ENCODE measurements around the gene TIGD1. TPM values are rescaled to one million over a fixed set of nuclear protein-coding genes. Genes with fewer than 3 reads are reported as not detected.

TIGD1 gene
- total RNA-seq, 1 experiment from 2014 or later = 6.0 TPM

DNA sequence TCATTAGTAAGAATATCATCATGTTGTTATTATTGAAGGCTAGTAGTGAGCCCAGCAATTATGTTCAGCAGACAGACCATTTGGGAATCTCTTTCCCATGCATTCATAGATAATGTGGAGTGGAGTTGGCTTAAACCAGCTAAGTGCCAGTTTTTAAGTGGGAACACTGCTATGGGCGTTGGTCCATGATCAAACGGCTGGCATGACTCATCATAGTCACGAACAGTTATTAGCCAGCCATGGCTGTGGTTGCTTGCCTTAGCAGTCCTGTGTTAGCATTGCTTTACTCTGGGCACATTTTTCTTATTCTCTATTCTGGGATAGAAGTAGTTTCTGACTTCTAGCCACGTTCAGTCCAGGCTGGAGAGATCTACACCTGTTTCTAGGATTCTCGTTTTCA is 17.8 kb upstream of the TIGD1 start (continued):
- 0 out of 2 replicates have a peak, but pooled peaks have one; percentile 18 for TF ChIP-seq SIN3A (IDR thresholded peaks at IDR 0.05; ENCODE audit: low read depth)
- peak; percentile 61 for TF ChIP-seq SRF (IDR thresholded peaks at IDR 0.05; ENCODE audit: low read depth)
- TF ChIP-seq YY1 (IDR thresholded peaks at IDR 0.05; ENCODE audit: extremely low read depth, insufficient replicate concordance, low read depth, low read length) = no peak
- no peak for TF ChIP-seq ZFX (IDR thresholded peaks at IDR 0.05)
- peak; percentile 88 for TF ChIP-seq JUND (IDR thresholded peaks at IDR 0.05)
- no peak for TF ChIP-seq EZH2 (IDR thresholded peaks at IDR 0.05)
- TF ChIP-seq CEBPB (IDR thresholded peaks at IDR 0.05; ENCODE audit: low read depth) = no peak
- no peak for TF ChIP-seq POLR2A (IDR thresholded peaks at IDR 0.05; ENCODE audit: borderline replicate concordance, extremely low read depth, insufficient read depth, insufficient read length)
- TF ChIP-seq, protein P1, sequence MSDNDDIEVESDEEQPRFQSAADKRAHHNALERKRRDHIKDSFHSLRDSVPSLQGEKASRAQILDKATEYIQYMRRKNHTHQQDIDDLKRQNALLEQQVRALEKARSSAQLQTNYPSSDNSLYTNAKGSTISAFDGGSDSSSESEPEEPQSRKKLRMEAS (IDR thresholded peaks at IDR 0.05) = no peak; the same call in 1 of the 2 replicates
- no peak for TF ChIP-seq ZNF274 (IDR thresholded peaks at IDR 0.05; ENCODE audit: low read depth, low read length)
- no peak for TF ChIP-seq EGR1 (IDR thresholded peaks at IDR 0.05; ENCODE audit: low read depth)
- peak; percentile 87 for TF ChIP-seq FOSL1 (IDR thresholded peaks at IDR 0.05; ENCODE audit: low read depth)
- TF ChIP-seq, protein P2, sequence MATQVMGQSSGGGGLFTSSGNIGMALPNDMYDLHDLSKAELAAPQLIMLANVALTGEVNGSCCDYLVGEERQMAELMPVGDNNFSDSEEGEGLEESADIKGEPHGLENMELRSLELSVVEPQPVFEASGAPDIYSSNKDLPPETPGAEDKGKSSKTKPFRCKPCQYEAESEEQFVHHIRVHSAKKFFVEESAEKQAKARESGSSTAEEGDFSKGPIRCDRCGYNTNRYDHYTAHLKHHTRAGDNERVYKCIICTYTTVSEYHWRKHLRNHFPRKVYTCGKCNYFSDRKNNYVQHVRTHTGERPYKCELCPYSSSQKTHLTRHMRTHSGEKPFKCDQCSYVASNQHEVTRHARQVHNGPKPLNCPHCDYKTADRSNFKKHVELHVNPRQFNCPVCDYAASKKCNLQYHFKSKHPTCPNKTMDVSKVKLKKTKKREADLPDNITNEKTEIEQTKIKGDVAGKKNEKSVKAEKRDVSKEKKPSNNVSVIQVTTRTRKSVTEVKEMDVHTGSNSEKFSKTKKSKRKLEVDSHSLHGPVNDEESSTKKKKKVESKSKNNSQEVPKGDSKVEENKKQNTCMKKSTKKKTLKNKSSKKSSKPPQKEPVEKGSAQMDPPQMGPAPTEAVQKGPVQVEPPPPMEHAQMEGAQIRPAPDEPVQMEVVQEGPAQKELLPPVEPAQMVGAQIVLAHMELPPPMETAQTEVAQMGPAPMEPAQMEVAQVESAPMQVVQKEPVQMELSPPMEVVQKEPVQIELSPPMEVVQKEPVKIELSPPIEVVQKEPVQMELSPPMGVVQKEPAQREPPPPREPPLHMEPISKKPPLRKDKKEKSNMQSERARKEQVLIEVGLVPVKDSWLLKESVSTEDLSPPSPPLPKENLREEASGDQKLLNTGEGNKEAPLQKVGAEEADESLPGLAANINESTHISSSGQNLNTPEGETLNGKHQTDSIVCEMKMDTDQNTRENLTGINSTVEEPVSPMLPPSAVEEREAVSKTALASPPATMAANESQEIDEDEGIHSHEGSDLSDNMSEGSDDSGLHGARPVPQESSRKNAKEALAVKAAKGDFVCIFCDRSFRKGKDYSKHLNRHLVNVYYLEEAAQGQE (IDR thresholded peaks at IDR 0.05; ENCODE audit: low read depth) = no peak
- 0 out of 2 replicates have a peak, but pooled peaks have one; percentile 8 for TF ChIP-seq RAD21 (IDR thresholded peaks at IDR 0.05; ENCODE audit: low read depth)
- TF ChIP-seq POLR2AphosphoS5 (IDR thresholded peaks at IDR 0.05; ENCODE audit: low read depth, low read length) = peak; percentile 47; the same call in 1 of the 2 replicates
- TF ChIP-seq SP1 (IDR thresholded peaks at IDR 0.05; ENCODE audit: low read depth) = peak; percentile 51
